K562 (cell line): ENCODE data around the gene WDCP. TPM values are rescaled to one million over a fixed set of nuclear protein-coding genes. Genes with fewer than 3 reads are reported as not detected.

Experiments used
- AFF1 ChIP-seq, 2 experiments: fragments of 450-650 bp; IDR thresholded peaks; 2 replicates each; pipeline ENCODE4 v1.6.1; 2018; ENCODE audit warnings: mild to moderate bottlenecking in 2 of 2, low read depth in 1 of 2; ENCODE audit not compliant: partially characterized antibody in 2 of 2
- ARNT ChIP-seq, 2 experiments: fragments of 450-650 bp; IDR thresholded peaks; 2 replicates each; pipeline ENCODE4 v1.6.1; 2016; ENCODE audit warnings: mild to moderate bottlenecking in 1 of 2
- CAMTA2 ChIP-seq: fragments of 250-450 bp; sonication (Bioruptor Pico); conservative IDR thresholded peaks from 2 replicates; pipeline ENCODE4 v1.5.1; 2022
- L3MBTL2 ChIP-seq: fragments of 450-650 bp; IDR thresholded peaks from 2 replicates; pipeline ENCODE4 v1.6.1; 2016; ENCODE audit warnings: mild to moderate bottlenecking, moderate library complexity
- NELFE ChIP-seq: IDR thresholded peaks from 2 replicates; pipeline ENCODE4 v1.6.1; 2011; ENCODE audit warnings: mild to moderate bottlenecking; ENCODE audit not compliant: insufficient read depth, insufficient read length
- NFYB ChIP-seq: IDR thresholded peaks from 2 replicates; pipeline ENCODE4 v1.6.1; 2011; ENCODE audit warnings: mild to moderate bottlenecking, moderate library complexity; ENCODE audit not compliant: insufficient read length; ENCODE audit errors: extremely low read depth
- PYGO2 ChIP-seq: fragments of 450-650 bp; IDR thresholded peaks from 2 replicates; pipeline ENCODE4 v1.6.1; 2016; ENCODE audit warnings: mild to moderate bottlenecking, missing genetic modification characterization, moderate library complexity, missing compliant biosample characterization
- ZBTB49 ChIP-seq: sonication (generic); formaldehyde crosslinking; IDR thresholded peaks from 2 replicates; pipeline ENCODE4 v1.8.0; 2022; ENCODE audit warnings: missing genetic modification reagents, mild to moderate bottlenecking, borderline replicate concordance
- ZFP1 ChIP-seq: fragments of 450-650 bp; formaldehyde crosslinking; IDR thresholded peaks from 2 replicates; pipeline ENCODE4 v1.4.0; 2020; ENCODE audit warnings: mild to moderate bottlenecking, mixed read lengths
- ZNF586 ChIP-seq: fragments of 450-650 bp; formaldehyde crosslinking; conservative IDR thresholded peaks from 2 replicates; pipeline ENCODE4 v1.4.0; 2020; ENCODE audit warnings: mild to moderate bottlenecking, moderate library complexity
- ZNF696 ChIP-seq: fragments of 250-450 bp; sonication (Bioruptor Pico); conservative IDR thresholded peaks from 2 replicates; pipeline ENCODE4 v1.4.0; 2020; ENCODE audit warnings: mild to moderate bottlenecking, moderate library complexity
- polyA plus RNA-seq, 8 experiments: library from polyadenylated mRNA; depleted of rRNA in 4 of 8; stranded (reverse) in 5 of 8; unstranded in 3 of 8; fragments of >200 nt; fragmentation: Nextera tagmentation in 2 of 8; fragmentation: Illumina TruSeq in 1 of 8; extraction: Ambion mirVana in 2 of 8; extraction: Trizol in 1 of 8; gene quantifications; 2 replicates each; pipeline versions ENCODE4 v1.2.1 to v1.2.3, GENCODE V29; 2011 to 2014; ENCODE audit warnings: inconsistent platforms in 1 of 8, missing spikeins in 1 of 8
- total RNA-seq, 7 experiments: library from RNA; depleted of rRNA in 6 of 7; stranded (reverse); fragments of >200 nt in 6 of 7; fragmentation: Illumina TruSeq in 2 of 7; extraction: Trizol in 2 of 7; gene quantifications; 2 replicates each; pipeline versions ENCODE4 v1.2.1 to v1.2.3, GENCODE V29; 2011 to 2021; ENCODE audit warnings: low replicate concordance in 1 of 7
- TF ChIP-seq, protein P1 (sequence below): sonication (generic); formaldehyde crosslinking; IDR thresholded peaks from 2 replicates; pipeline ENCODE4 v1.8.0; 2022; ENCODE audit warnings: mild to moderate bottlenecking, missing genetic modification reagents
- TF ChIP-seq, protein P2 (sequence below): fragments of 450-650 bp; IDR thresholded peaks from 2 replicates; pipeline ENCODE4 v1.6.1; 2016; ENCODE audit warnings: antibody characterized with exemption
- TF ChIP-seq, protein P3 (sequence below): fragments of 150-350 bp; IDR thresholded peaks from 2 replicates; pipeline ENCODE4 v1.6.1; 2014; ENCODE audit warnings: low read depth, mild to moderate bottlenecking, low read length, borderline replicate concordance

The WDCP gene
- total and polyA plus RNA-seq, 9 of the 15 experiments (the other 6 are each of a cell fraction or from before 2014, with no cell fraction given), result 10.1 to 41.4 (median 21.8) TPM

GRCh38 chr2:24046930-24047702 is at the start of gene WDCP (continued):
- peak; percentile 31 to 78 for TF ChIP-seq AFF1 (IDR thresholded peaks at IDR 0.05; ENCODE audit: low read depth in 1 of 2, partially characterized antibody in 2 of 2)
- no peak for TF ChIP-seq ZFP1 (CRISPR knock-in tag)
- no peak for TF ChIP-seq ZNF586 (CRISPR knock-in tag)
- TF ChIP-seq, protein P1, sequence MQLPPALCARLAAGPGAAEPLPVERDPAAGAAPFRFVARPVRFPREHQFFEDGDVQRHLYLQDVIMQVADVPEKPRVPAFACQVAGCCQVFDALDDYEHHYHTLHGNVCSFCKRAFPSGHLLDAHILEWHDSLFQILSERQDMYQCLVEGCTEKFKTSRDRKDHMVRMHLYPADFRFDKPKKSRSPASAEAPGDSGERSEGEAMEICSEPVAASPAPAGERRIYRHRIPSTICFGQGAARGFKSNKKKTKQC (CRISPR knock-in tag), result no peak
- no peak for TF ChIP-seq CAMTA2
- TF ChIP-seq, protein P2, sequence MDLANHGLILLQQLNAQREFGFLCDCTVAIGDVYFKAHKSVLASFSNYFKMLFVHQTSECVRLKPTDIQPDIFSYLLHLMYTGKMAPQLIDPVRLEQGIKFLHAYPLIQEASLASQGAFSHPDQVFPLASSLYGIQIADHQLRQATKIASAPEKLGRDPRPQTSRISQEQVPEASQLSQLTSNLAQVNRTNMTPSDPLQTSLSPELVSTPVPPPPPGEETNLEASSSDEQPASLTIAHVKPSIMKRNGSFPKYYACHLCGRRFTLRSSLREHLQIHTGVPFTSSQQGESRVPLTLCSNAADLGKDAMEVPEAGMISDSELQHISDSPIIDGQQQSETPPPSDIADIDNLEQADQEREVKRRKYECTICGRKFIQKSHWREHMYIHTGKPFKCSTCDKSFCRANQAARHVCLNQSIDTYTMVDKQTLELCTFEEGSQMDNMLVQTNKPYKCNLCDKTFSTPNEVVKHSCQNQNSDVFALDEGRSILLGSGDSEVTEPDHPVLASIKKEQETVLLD, result peak; percentile 56; the same call in 1 of the 2 replicates
- TF ChIP-seq ZBTB49, result peak; percentile 31; the same call in 1 of the 2 replicates
- TF ChIP-seq PYGO2 (tag), result no peak
- peak; percentile 65 for TF ChIP-seq L3MBTL2
- TF ChIP-seq NFYB, result peak; percentile 98
- TF ChIP-seq, protein P3, sequence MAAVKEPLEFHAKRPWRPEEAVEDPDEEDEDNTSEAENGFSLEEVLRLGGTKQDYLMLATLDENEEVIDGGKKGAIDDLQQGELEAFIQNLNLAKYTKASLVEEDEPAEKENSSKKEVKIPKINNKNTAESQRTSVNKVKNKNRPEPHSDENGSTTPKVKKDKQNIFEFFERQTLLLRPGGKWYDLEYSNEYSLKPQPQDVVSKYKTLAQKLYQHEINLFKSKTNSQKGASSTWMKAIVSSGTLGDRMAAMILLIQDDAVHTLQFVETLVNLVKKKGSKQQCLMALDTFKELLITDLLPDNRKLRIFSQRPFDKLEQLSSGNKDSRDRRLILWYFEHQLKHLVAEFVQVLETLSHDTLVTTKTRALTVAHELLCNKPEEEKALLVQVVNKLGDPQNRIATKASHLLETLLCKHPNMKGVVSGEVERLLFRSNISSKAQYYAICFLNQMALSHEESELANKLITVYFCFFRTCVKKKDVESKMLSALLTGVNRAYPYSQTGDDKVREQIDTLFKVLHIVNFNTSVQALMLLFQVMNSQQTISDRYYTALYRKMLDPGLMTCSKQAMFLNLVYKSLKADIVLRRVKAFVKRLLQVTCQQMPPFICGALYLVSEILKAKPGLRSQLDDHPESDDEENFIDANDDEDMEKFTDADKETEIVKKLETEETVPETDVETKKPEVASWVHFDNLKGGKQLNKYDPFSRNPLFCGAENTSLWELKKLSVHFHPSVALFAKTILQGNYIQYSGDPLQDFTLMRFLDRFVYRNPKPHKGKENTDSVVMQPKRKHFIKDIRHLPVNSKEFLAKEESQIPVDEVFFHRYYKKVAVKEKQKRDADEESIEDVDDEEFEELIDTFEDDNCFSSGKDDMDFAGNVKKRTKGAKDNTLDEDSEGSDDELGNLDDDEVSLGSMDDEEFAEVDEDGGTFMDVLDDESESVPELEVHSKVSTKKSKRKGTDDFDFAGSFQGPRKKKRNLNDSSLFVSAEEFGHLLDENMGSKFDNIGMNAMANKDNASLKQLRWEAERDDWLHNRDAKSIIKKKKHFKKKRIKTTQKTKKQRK, result peak; percentile 68; the same call in 1 of the 2 replicates
- TF ChIP-seq ARNT (IDR thresholded peaks at IDR 0.05), result no peak; a peak in 1 of 4 replicates
- TF ChIP-seq NELFE, result no peak
- no peak for TF ChIP-seq ZNF696 (CRISPR knock-in tag)
